ENCODE data around the gene RRAS.

DNA sequence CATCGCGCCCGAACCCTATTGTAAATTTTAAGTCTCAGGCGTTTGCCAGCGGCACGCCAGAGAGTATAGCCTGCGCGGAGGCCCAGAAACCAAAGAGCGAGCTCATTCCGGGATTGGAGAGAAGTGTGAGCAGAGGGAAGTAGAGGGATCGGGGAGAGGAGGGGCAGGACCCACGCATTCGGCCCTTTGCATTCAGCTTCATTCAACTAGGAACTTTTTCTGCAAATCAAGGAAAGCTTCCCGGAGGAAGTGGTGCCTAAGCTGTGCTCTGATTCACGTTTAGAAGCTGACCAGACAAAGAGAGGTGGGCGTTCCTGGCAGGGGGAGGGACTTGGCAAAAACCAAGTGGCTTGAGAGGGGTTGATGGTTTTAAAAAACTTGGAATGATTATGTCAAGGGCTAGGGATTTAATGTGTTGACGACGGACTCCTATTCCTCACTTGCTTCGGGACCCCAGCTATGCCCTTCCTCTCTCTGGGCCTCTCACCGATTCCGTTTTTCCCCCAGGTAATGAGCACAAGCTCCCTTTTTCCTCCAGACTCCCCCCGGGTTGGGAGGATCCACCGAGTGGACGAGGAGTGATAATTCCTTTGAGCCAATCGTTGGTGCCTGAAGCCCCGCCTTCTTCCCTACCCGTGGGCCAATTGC is 36.3 kb upstream of the RRAS start:
- TF ChIP-seq CTCF (IDR thresholded peaks at IDR 0.05): peak in 1 of 3 donors; percentile 8
- no peak for TF ChIP-seq POLR2A (IDR thresholded peaks at IDR 0.05)
